ENCODE measurements around the gene ACP5. TPM values are rescaled to one million over a fixed set of nuclear protein-coding genes. Genes with fewer than 3 reads are reported as not detected.
A peak's percentile ranks its signal among the peaks of the same experiment; 100 is the strongest.

Gene ACP5
- total RNA-seq, 6 experiments from 2014 or later, result 1.5 to 2.8 (median 2.3) TPM

- DNase-seq, result no peak
- H3K27me3 Mint-ChIP-seq (ENCODE audit: insufficient read depth), result peaks cover 4% of the 10 kb centered on the region; the same call in 1 of the 2 replicates
- no peak for TF ChIP-seq CTCF (IDR thresholded peaks at IDR 0.05)
- H3K4me1 Mint-ChIP-seq (ENCODE audit: low read depth), result peaks cover 17% of the 10 kb centered on the region
- no peak overlapping the region for H3K27ac Mint-ChIP-seq
- H3K9me3 Mint-ChIP-seq, result no peaks in the 10 kb centered on the region
- no peak overlapping the region for H3K4me3 Mint-ChIP-seq
- peaks cover 17% of the 10 kb centered on the region for H3K36me3 Mint-ChIP-seq (ENCODE audit: low read depth)
Measured at GRCh38 chr19:11554160-11554559, 23.3 kb downstream of the ACP5 start.

GRCh38 chr19:11552666-11553372, 24.6 kb downstream of the ACP5 start:
- H3K36me3 Mint-ChIP-seq (ENCODE audit: low read depth), result peaks cover 14% of the 10 kb centered on the region
- TF ChIP-seq CTCF (IDR thresholded peaks at IDR 0.05), result no peak
- peaks cover 10% of the 10 kb centered on the region for H3K4me1 Mint-ChIP-seq (ENCODE audit: low read depth)
- no peaks in the 10 kb centered on the region for H3K9me3 Mint-ChIP-seq
- DNase-seq, result no peak
- no peak overlapping the region for H3K4me3 Mint-ChIP-seq
- peaks cover 4% of the 10 kb centered on the region; the same call in 1 of the 2 replicates for H3K27me3 Mint-ChIP-seq (ENCODE audit: insufficient read depth)
- no peak overlapping the region for H3K27ac Mint-ChIP-seq

GRCh38 chr19:11551603-11552235, 25.7 kb downstream of the ACP5 start:
- DNase-seq, result peak; percentile 9
- Mint-ChIP-seq H3K9me3 (no peaks in the 10 kb centered on the region), H3K4me1 (ENCODE audit: low read depth) (peaks cover 2% of the 10 kb centered on the region), H3K4me3 (no peak overlapping the region), H3K27ac (no peak overlapping the region), H3K27me3 (ENCODE audit: insufficient read depth) (peaks cover 4% of the 10 kb centered on the region; the same call in 1 of the 2 replicates), H3K36me3 (ENCODE audit: low read depth) (peaks cover 9% of the 10 kb centered on the region)
- TF ChIP-seq CTCF (IDR thresholded peaks at IDR 0.05), result peak; percentile 69

- Mint-ChIP-seq H3K36me3 (ENCODE audit: low read depth) (peaks cover 2% of the 10 kb centered on the region), H3K27ac (no peak overlapping the region), H3K4me1 (ENCODE audit: low read depth) (peaks cover 10% of the 10 kb centered on the region), H3K27me3 (ENCODE audit: insufficient read depth) (no peaks in the 10 kb centered on the region; the same call in none of the 2 replicates), H3K9me3 (no peaks in the 10 kb centered on the region), H3K4me3 (no peak overlapping the region)
- no peak for TF ChIP-seq CTCF (IDR thresholded peaks at IDR 0.05)
- DNase-seq, result no peak
Measured at GRCh38 chr19:11550265-11550664, 27.2 kb downstream of the ACP5 start.

- H3K27ac Mint-ChIP-seq, result no peak overlapping the region
- H3K4me3 Mint-ChIP-seq, result no peak overlapping the region
- H3K9me3 Mint-ChIP-seq, result no peaks in the 10 kb centered on the region
- TF ChIP-seq CTCF (IDR thresholded peaks at IDR 0.05), result no peak
- H3K36me3 Mint-ChIP-seq (ENCODE audit: low read depth), result no peaks in the 10 kb centered on the region
- no peak for DNase-seq
- no peaks in the 10 kb centered on the region; the same call in 1 of the 2 replicates for H3K27me3 Mint-ChIP-seq (ENCODE audit: insufficient read depth)
- H3K4me1 Mint-ChIP-seq (ENCODE audit: low read depth), result peaks cover 11% of the 10 kb centered on the region
Measured at GRCh38 chr19:11549386-11549953, 28.0 kb downstream of the ACP5 start.

Data from HFFc6 (cell line).